H1 (cell line): ENCODE data around the gene APBA2. TPM values are rescaled to one million over a fixed set of nuclear protein-coding genes. Genes with fewer than 3 reads are reported as not detected.

Experiments used
- CTCF ChIA-PET: fragments of 300-600 bp; sonication (Branson Sonifier 250); formaldehyde crosslinking; loops from one replicate; lab custom pipeline; 2021; ENCODE audit not compliant: partially characterized antibody; lab: Charles Lee
- POLR2A ChIA-PET: fragments of 300-600 bp; sonication (Branson Sonifier 250); formaldehyde crosslinking; loops from one replicate; lab custom pipeline; 2021; ENCODE audit warnings: inconsistent platforms; ENCODE audit not compliant: partially characterized antibody; lab: Charles Lee
- DNase-seq, 2 experiments: peaks; one replicate each; pipeline versions ENCODE4 v3.0.0 to v3.0.0-alpha.2; 2010 to 2022; ENCODE audit warnings: low spot score in 2 of 2, low read depth in 1 of 2, mixed read lengths in 1 of 2
- FAIRE-seq: peaks from 2 replicates; lab custom pipeline; 2011; peaks lifted over from hg19 to GRCh38; lab: Jason Lieb, UNC
- H2AFZ ChIP-seq: 2 replicates; pipeline ENCODE4 v1.8.1; 2012; ENCODE audit warnings: low read length, inconsistent platforms
- H2AK5ac ChIP-seq: 2 replicates; pipeline ENCODE4 v1.6.1; 2013; ENCODE audit warnings: low read depth, low read length
- H2BK120ac ChIP-seq: replicated peaks from 2 replicates; pipeline ENCODE3; 2013; ENCODE audit warnings: low read depth, low read length, inconsistent platforms
- H2BK12ac ChIP-seq: 2 replicates; pipeline ENCODE4 v1.6.1; 2013; ENCODE audit warnings: low read depth, low read length
- H2BK15ac ChIP-seq: 2 replicates; pipeline ENCODE4 v1.6.1; 2013; ENCODE audit warnings: low read length
- H2BK20ac ChIP-seq: 2 replicates; pipeline ENCODE4 v1.6.1; 2013; ENCODE audit warnings: low read length
- H2BK5ac ChIP-seq: 2 replicates; pipeline ENCODE4 v1.6.1; 2013; ENCODE audit warnings: low read depth, low read length
- H3K14ac ChIP-seq: 2 replicates; pipeline ENCODE4 v1.6.1; 2013; ENCODE audit warnings: inconsistent platforms; ENCODE audit not compliant: insufficient read length
- H3K18ac ChIP-seq: 2 replicates; pipeline ENCODE4 v1.6.1; 2013; ENCODE audit warnings: low read length; ENCODE audit errors: extremely low read depth
- H3K23ac ChIP-seq: 2 replicates; pipeline ENCODE4 v1.6.1; 2013; ENCODE audit warnings: inconsistent platforms; ENCODE audit not compliant: insufficient read length
- H3K23me2 ChIP-seq: 2 replicates; pipeline ENCODE4 v1.6.1; 2013; ENCODE audit warnings: low read depth, low read length
- H3K27ac ChIP-seq: 2 replicates; pipeline ENCODE4 v1.6.1; 2011; ENCODE audit warnings: low read depth, low read length, inconsistent platforms
- H3K27me3 ChIP-seq, 4 experiments: replicated peaks in 1 of 4; 1 replicate in 1 of 4; 2 replicates in 3 of 4; pipeline versions ENCODE4 v1.6.1 to v1.8.1; 2011 to 2013; ENCODE audit warnings: low read length in 3 of 4, mild to moderate bottlenecking in 3 of 4, inconsistent platforms in 2 of 4, mixed read lengths in 2 of 4, moderate library complexity in 1 of 4; ENCODE audit not compliant: control insufficient read depth in 3 of 4, insufficient read depth in 3 of 4; ENCODE audit errors: extremely low read depth in 1 of 4
- H3K36me3 ChIP-seq, 4 experiments: 2 replicates each; pipeline versions ENCODE4 v1.6.1 to v1.8.1; 2011 to 2013; ENCODE audit warnings: mild to moderate bottlenecking in 4 of 4, low read length in 3 of 4, moderate library complexity in 2 of 4, control low read depth in 1 of 4, inconsistent platforms in 1 of 4; ENCODE audit not compliant: insufficient read depth in 4 of 4, control insufficient read depth in 2 of 4
- H3K4ac ChIP-seq: replicated peaks from 2 replicates; pipeline ENCODE3; 2013; ENCODE audit warnings: low read length, low read depth, mixed read lengths, inconsistent platforms; ENCODE audit not compliant: insufficient read length
- H3K4me1 ChIP-seq, 4 experiments: replicated peaks in 1 of 4; 1 replicate in 1 of 4; 2 replicates in 3 of 4; pipeline versions ENCODE4 v1.6.1 to v1.8.1; 2011 to 2013; ENCODE audit warnings: low read length in 3 of 4, inconsistent platforms in 2 of 4, mixed read lengths in 1 of 4; ENCODE audit not compliant: insufficient read depth in 4 of 4, control insufficient read depth in 3 of 4
- H3K4me2 ChIP-seq, 2 experiments: 2 replicates each; pipeline versions ENCODE4 v1.6.1 to v1.8.1; 2011 to 2013; ENCODE audit warnings: low read depth in 2 of 2, low read length in 2 of 2, control low read depth in 1 of 2, inconsistent platforms in 1 of 2, mild to moderate bottlenecking in 1 of 2; ENCODE audit not compliant: insufficient read depth in 1 of 2
- H3K4me3 ChIP-seq, 4 experiments: fragments of 200-600, 300-600 bp in 1 of 4; sonication (generic), shearing (Covaris generic), sonication (Bioruptor Twin) in 1 of 4; 2 replicates each; pipeline versions ENCODE4 v1.5.1 to v1.8.1; 2011 to 2016; ENCODE audit warnings: low read length in 4 of 4, low read depth in 3 of 4, control low read depth in 2 of 4, inconsistent platforms in 2 of 4, mild to moderate bottlenecking in 2 of 4, mixed read lengths in 1 of 4, moderate library complexity in 1 of 4; ENCODE audit not compliant: insufficient read depth in 2 of 4; ENCODE audit errors: extremely low read depth in 1 of 4
- H3K56ac ChIP-seq: replicated peaks from 2 replicates; pipeline ENCODE3; 2013; ENCODE audit warnings: low read depth, mild to moderate bottlenecking, mixed read lengths, low read length, inconsistent platforms; ENCODE audit not compliant: insufficient read length
- H3K79me1 ChIP-seq: 2 replicates; pipeline ENCODE4 v1.6.1; 2013; ENCODE audit warnings: low read depth, low read length, control low read depth
- H3K79me2 ChIP-seq, 2 experiments: 2 replicates each; pipeline versions ENCODE4 v1.6.1 to v1.8.1; 2012 to 2013; ENCODE audit warnings: low read length in 2 of 2, mild to moderate bottlenecking in 2 of 2, inconsistent platforms in 1 of 2; ENCODE audit not compliant: insufficient read depth in 2 of 2, control insufficient read depth in 1 of 2
- H3K9ac ChIP-seq, 4 experiments: replicated peaks in 1 of 4; 1 replicate in 1 of 4; 2 replicates in 3 of 4; pipeline versions ENCODE4 v1.6.1 to v1.8.1; 2011 to 2013; ENCODE audit warnings: low read depth in 3 of 4, low read length in 3 of 4, control low read depth in 2 of 4, mild to moderate bottlenecking in 2 of 4, moderate library complexity in 2 of 4, inconsistent platforms in 1 of 4; ENCODE audit errors: extremely low read depth in 1 of 4
- H3K9me3 ChIP-seq, 2 experiments: 2 replicates each; pipeline versions ENCODE4 v1.6.1 to v1.8.1; 2012 to 2013; ENCODE audit warnings: mild to moderate bottlenecking in 2 of 2, moderate library complexity in 2 of 2, control low read depth in 1 of 2, inconsistent platforms in 1 of 2, low read depth in 1 of 2, low read length in 1 of 2, mixed read lengths in 1 of 2; ENCODE audit not compliant: insufficient read depth in 2 of 2
- H4K20me1 ChIP-seq, 2 experiments: replicated peaks in 1 of 2; 2 replicates each; pipeline versions ENCODE3 to v1.8.1; 2011 to 2013; ENCODE audit warnings: inconsistent platforms in 2 of 2, low read length in 2 of 2, mild to moderate bottlenecking in 1 of 2; ENCODE audit not compliant: insufficient read depth in 2 of 2, control insufficient read depth in 1 of 2
- H4K5ac ChIP-seq: 2 replicates; pipeline ENCODE4 v1.6.1; 2013; ENCODE audit warnings: low read length, low read depth, mixed read lengths, inconsistent platforms; ENCODE audit not compliant: insufficient read length
- H4K8ac ChIP-seq: 2 replicates; pipeline ENCODE4 v1.8.0; 2013; ENCODE audit warnings: mild to moderate bottlenecking, moderate library complexity, low read length, inconsistent platforms; ENCODE audit not compliant: insufficient read depth; ENCODE audit errors: extremely low read depth
- H4K91ac ChIP-seq: replicated peaks from 2 replicates; pipeline ENCODE3; 2013; ENCODE audit warnings: low read length, mixed read lengths, inconsistent platforms; ENCODE audit not compliant: insufficient read length
- JUN ChIP-seq: IDR thresholded peaks from 2 replicates; pipeline ENCODE4 v1.6.1; 2011; ENCODE audit warnings: low read depth, mild to moderate bottlenecking, improper control_type of control experiment, low read length
- PHF8 ChIP-seq: fragments of 200-600 bp; sonication (generic); conservative IDR thresholded peaks from 2 replicates; pipeline ENCODE4 v1.7.1; 2012; ENCODE audit warnings: low read depth, mild to moderate bottlenecking, inconsistent platforms, low read length, moderate library complexity
- TBP ChIP-seq: IDR thresholded peaks from 2 replicates; pipeline ENCODE4 v1.6.1; 2011; ENCODE audit warnings: low read depth, low read length, improper control_type of control experiment
- WGBS, 2 experiments: shearing (Covaris generic) in 1 of 2; methylation state at CpG; one replicate each; pipeline versions ENCODE4 v1.1.6 to v1.1.7; 2013 to 2015; ENCODE audit warnings: low lambda C conversion rate in 2 of 2, mixed read lengths in 2 of 2, inconsistent platforms in 1 of 2, low coverage in 1 of 2, missing lambda C conversion rate in 1 of 2; ENCODE audit not compliant: insufficient replicate concordance in 2 of 2, insufficient coverage in 1 of 2, insufficient read length in 1 of 2; ENCODE audit errors: extremely low coverage in 1 of 2, missing lambda C conversion rate in 1 of 2; 5-methylcytosine and 5-hydroxymethylcytosine counted together
- polyA plus RNA-seq, 7 experiments: library from polyadenylated mRNA; depleted of rRNA in 3 of 7; stranded (reverse) in 5 of 7; unstranded in 2 of 7; fragments of >200 nt in 5 of 7; fragments of 200-250 nt in 2 of 7; gene quantifications; 1 replicate in 5 of 7; 2 replicates in 1 of 7; 4 replicates in 1 of 7; pipeline versions ENCODE4 v1.2.1 to v1.2.3, GENCODE V29; 2011 to 2013; ENCODE audit warnings: missing spikeins in 2 of 7, mixed read lengths in 2 of 7
- total RNA-seq: library from RNA; stranded (reverse); fragmentation: NEBNext Ultra II Directional; extraction: Animal tissue kit (Norgen Biotek cat#: 25700); gene quantifications from 2 replicates; pipeline ENCODE4 v1.2.1, GENCODE V29; 2021
- TF ChIP-seq, protein P1 (sequence below): IDR thresholded peaks from 2 replicates; pipeline ENCODE4 v1.6.1; 2012; ENCODE audit warnings: low read length, inconsistent platforms

The APBA2 gene
- total and polyA plus RNA-seq, 2 of the 8 experiments (the other 6 are each of a cell fraction or from before 2014, with no cell fraction given): 15.5 to 19.0 TPM

DNA sequence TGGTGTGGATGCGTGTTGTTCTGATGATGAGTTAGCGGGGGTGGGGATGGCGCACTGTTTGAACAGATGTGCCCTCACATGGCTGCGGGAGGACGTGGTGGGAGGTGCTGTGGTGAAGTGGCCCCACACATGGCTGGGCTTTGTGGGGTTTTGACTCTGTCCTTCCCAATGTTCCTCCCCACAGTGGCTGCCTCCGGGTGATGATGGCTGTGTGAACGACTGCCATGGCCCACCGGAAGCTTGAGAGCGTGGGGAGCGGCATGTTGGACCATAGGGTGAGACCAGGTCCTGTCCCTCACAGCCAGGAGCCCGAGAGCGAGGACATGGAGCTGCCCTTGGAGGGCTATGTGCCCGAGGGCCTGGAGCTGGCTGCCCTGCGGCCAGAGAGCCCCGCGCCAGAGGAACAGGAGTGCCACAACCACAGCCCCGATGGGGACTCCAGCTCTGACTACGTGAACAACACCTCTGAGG, 167.9 kb downstream of the APBA2 start:
- Histone ChIP-seq H3K56ac (no peak overlapping the region), H4K5ac (no peak overlapping the region), H2BK5ac (no peak overlapping the region), H3K9me3 (peaks cover 0 to 2% of the 10 kb centered on the region in 2 experiments; a peak in 1 of 4 replicates), H3K27me3 (no peaks in the 10 kb centered on the region), H3K9ac (no peak overlapping the region), H2BK20ac (no peak overlapping the region), H3K23ac (no peak overlapping the region), H3K14ac (no peak overlapping the region), H3K23me2 (no peaks in the 10 kb centered on the region; the same call in 1 of the 2 replicates), H3K4ac (no peak overlapping the region), H2BK15ac (peak overlapping the region; percentile 67; the same call in 1 of the 2 replicates), H3K4me3 (no peak overlapping the region), H3K27ac (no peak overlapping the region), H4K91ac (no peak overlapping the region), H3K4me1 (peaks cover 7 to 18% (median 13%) of the 10 kb centered on the region in 4 experiments; a peak in 5 of 7 replicates), H3K79me1 (no peaks in the 10 kb centered on the region), H3K36me3 (no peaks in the 10 kb centered on the region), H2AFZ (no peak overlapping the region), H2AK5ac (no peak overlapping the region), H3K4me2 (no peak overlapping the region), H3K18ac (peak overlapping the region; percentile 19; the same call in 1 of the 2 replicates), H4K20me1 (no peaks in the 10 kb centered on the region), H4K8ac (no peak overlapping the region; the same call in 1 of the 2 replicates), H2BK120ac (no peak overlapping the region), H2BK12ac (peak overlapping the region; percentile 46; the same call in 1 of the 2 replicates), H3K79me2 (no peaks in the 10 kb centered on the region)
- DNase-seq: no peak
- WGBS, 2 experiments: 97% methylated on average over 15 of the region's 18 CpGs; no CpG with 5 or more reads in 1 of the 2 experiments
- FAIRE-seq: no peak
- no peak for TF ChIP-seq PHF8
- TF ChIP-seq TBP: no peak
- TF ChIP-seq JUN: no peak
- TF ChIP-seq, protein P1, sequence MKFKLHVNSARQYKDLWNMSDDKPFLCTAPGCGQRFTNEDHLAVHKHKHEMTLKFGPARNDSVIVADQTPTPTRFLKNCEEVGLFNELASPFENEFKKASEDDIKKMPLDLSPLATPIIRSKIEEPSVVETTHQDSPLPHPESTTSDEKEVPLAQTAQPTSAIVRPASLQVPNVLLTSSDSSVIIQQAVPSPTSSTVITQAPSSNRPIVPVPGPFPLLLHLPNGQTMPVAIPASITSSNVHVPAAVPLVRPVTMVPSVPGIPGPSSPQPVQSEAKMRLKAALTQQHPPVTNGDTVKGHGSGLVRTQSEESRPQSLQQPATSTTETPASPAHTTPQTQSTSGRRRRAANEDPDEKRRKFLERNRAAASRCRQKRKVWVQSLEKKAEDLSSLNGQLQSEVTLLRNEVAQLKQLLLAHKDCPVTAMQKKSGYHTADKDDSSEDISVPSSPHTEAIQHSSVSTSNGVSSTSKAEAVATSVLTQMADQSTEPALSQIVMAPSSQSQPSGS: no peak
- CTCF ChIA-PET: interaction anchor here (0.6 to 1.0 kb wide), 3 partner anchors 37 to 117 kb away, joined by 3 read pairs; no protein-coding TSS in a partner anchor
- POLR2A ChIA-PET: no interaction called here
